Central memory CD8-positive, alpha-beta T cell (primary cell): ENCODE data around the gene DAP.

Source experiments
- ATAC-seq: fragments of 150-1000 bp; cut with Tn5 transposase; replicated peaks from 2 replicates; pipeline ENCODE4 v1.10.0; 2022; ENCODE audit warnings: mild to moderate bottlenecking, moderate FRiP score, moderate number of reproducible peaks; ENCODE audit not compliant: poor library complexity, severe bottlenecking; ENCODE audit errors: extremely low read depth
- DNase-seq, 2 donors: peaks; one replicate each; pipeline ENCODE4 v3.0.0; 2021; ENCODE audit warnings: low spot score in 2 of 2
- H3K27ac Mint-ChIP-seq: one replicate; pipeline ENCODE4 v1.8.0; 2022; ENCODE audit warnings: low read depth, mild to moderate bottlenecking, moderate library complexity, mixed read lengths
- H3K27me3 Mint-ChIP-seq: one replicate; pipeline ENCODE4 v1.8.0; 2022; ENCODE audit warnings: mixed read lengths
- H3K36me3 Mint-ChIP-seq: one replicate; pipeline ENCODE4 v1.8.0; 2022; ENCODE audit warnings: mild to moderate bottlenecking, moderate library complexity, mixed read lengths; ENCODE audit not compliant: insufficient read depth
- H3K4me1 Mint-ChIP-seq: one replicate; pipeline ENCODE4 v1.8.0; 2022; ENCODE audit warnings: mixed read lengths
- H3K4me3 Mint-ChIP-seq: one replicate; pipeline ENCODE4 v1.8.0; 2022; ENCODE audit warnings: mild to moderate bottlenecking, moderate library complexity, mixed read lengths
- H3K9me3 Mint-ChIP-seq: one replicate; pipeline ENCODE4 v1.8.0; 2022; ENCODE audit warnings: mixed read lengths

DAP gene

DNA sequence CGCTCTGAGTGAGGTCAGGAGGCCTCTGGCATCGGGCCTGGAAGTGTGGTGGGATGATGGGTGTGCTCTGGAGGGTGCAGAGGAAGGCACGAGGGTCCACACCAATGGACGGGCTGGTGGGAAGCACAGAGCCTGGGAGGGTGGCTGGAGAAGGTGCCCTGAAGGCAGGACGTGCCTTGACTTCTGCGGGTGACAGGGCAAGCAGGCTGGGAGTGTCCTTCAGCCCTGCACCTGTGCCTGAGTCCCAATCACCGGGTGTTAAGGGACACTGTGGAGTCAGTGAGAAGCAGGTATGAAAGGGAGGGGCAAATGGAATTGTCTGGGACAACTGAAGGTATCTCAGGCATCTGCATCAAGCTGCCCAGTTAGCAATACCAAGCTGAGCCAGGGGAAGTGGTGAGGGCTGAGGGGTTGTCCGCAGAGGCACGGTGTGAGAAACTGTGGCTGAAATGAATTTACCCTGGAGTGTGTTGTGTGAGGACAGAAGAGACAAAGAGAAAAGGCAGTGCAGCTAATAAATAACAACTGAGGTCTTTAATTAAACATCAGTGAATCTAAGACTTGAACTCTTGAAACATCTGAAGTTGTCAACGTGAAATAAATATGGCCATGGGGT lies 50.4 kb downstream of the DAP start:
- ATAC-seq: no peak
- H3K27me3 Mint-ChIP-seq: no peaks in the 10 kb centered on the region

DNA sequence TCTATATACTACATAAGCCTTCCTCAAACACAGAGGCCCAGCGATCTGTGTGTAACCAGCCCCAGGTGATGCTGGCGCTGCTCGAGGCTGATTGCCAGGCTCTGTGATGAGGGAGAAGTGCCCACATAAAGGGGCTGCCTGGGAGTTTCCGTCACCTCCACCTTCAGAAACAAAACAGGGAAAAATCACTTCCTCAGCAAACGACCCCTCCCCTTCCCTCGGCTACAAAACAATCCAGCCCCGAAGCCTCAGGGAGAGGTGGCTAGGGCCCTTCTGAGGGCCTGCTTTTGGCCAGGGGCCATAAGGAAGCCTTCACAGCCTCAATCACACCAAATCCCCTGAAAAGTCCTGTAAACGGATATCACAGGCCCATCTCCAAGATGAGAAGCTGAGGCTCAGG lies 51.1 kb downstream of the DAP start:
- Mint-ChIP-seq H3K4me1 (peaks cover 42% of the 10 kb centered on the region), H3K36me3 (peaks cover 2% of the 10 kb centered on the region), H3K27me3 (no peaks in the 10 kb centered on the region), H3K27ac (peak overlapping the region; percentile 81), H3K4me3 (no peak overlapping the region), H3K9me3 (no peaks in the 10 kb centered on the region)
- DNase-seq (no peak), ATAC-seq (no peak)

More for the DNA sequence above, 50.4 kb downstream of the DAP start:
- Mint-ChIP-seq H3K27ac (peak overlapping the region; percentile 81), H3K36me3 (peaks cover 2% of the 10 kb centered on the region), H3K4me3 (no peak overlapping the region), H3K9me3 (no peaks in the 10 kb centered on the region), H3K4me1 (peaks cover 37% of the 10 kb centered on the region)
- no peak for DNase-seq

DNA sequence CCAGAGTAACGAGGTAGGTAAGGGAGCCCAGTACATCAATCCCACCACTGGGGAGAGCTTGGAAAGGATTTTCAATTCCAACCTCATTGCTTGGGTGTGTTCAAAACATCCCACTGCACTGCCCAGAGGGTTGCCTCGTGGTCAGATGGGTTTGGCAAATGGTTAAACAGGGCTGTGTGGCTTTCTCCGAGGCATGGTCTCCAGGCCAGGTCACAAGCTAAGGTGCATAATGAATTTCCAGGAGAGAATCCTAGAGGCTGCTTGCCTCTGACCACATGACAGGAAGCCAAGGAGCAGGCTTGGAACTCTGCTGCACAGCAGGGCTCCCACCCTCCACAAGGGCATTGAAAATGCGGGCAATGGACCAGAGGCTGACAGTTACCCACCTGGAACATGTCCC lies 51.6 kb downstream of the DAP start:
- ATAC-seq: no peak
- Mint-ChIP-seq H3K27ac (no peak overlapping the region), H3K4me3 (no peak overlapping the region), H3K36me3 (peaks cover 2% of the 10 kb centered on the region), H3K27me3 (no peaks in the 10 kb centered on the region), H3K4me1 (peaks cover 43% of the 10 kb centered on the region), H3K9me3 (no peaks in the 10 kb centered on the region)
- DNase-seq: no peak

DNA sequence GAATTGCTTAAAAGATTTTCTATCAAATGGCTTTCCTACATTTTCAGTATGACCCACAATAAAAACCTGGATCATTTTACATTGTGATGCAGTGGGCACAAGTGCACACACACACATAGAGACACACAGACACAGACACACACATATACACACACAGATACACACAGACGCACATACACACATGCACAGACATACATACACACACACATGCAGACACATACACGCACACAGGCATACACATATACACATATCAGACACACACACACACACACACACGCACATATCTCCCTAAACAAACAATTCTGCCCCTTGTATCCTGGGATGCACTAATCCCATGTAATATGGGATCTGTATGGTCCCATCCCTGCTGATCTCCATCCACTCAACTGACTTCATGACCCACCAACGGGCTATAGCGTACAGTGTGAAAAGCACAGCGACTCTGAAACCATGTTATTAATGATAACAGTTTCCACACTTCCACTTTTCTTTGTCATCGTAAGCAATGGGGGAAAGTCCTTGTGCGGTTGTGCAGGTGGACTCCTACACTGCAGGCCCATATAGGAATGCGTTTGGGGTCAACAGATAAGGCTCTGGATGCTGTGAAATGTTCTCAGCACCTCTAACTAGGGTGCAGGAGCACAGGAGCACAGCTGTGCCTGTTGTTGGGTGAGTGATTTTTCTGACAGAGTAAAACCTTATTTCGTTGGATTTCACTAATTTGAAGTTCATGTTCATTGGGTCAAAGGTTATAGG lies 52.7 kb downstream of the DAP start:
- no peak for ATAC-seq
- no peak for DNase-seq
- H3K27ac Mint-ChIP-seq: no peak overlapping the region
- H3K4me1 Mint-ChIP-seq: peaks cover 45% of the 10 kb centered on the region
- peaks cover 2% of the 10 kb centered on the region for H3K36me3 Mint-ChIP-seq
- no peak overlapping the region for H3K4me3 Mint-ChIP-seq
- H3K9me3 Mint-ChIP-seq: no peaks in the 10 kb centered on the region
- no peaks in the 10 kb centered on the region for H3K27me3 Mint-ChIP-seq

DNA sequence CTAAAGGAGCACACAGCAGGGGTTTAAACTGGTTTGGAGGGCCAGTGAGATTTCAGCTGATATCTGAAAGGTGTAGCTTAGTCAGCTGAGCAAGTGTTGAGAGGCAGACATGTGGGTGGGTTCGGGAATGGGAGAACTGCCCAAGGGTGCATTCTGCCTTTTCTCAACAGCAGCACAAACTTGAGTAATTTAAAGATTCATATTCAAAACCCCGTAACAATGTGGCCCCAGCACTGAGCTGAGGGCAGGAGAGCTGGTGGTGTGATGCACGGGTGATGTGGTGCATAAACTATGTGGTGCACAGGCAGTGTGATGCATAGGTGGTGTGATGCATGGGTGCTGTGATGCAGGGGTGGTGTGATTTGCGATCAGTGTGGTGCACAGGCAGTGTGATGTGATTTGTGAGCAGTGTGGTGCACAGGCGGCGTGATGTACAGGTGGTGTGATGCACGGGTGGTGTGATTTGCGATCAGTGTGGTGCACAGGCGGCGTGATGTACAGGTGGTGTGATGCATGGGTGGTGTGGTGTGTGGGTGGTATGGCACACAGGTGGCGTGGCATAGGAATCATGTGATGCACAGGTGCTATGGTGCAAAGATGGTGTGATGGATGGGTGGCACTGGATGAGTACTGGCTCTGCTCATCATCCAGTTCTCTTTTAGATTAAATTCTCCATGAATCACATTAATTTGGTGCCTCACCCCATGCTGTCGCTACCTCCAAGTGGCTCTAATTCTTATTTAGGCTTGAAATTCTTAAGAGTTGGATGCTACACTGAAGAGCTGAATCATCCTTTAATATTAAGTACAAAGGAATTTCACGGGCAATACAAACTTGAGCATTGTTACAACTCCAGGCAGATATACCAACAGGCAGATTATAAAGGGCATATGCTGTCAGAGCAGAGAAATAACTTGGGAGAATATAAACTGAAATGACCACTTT lies 53.6 kb downstream of the DAP start:
- no peaks in the 10 kb centered on the region for H3K9me3 Mint-ChIP-seq
- H3K36me3 Mint-ChIP-seq: peaks cover 4% of the 10 kb centered on the region
- H3K27me3 Mint-ChIP-seq: no peaks in the 10 kb centered on the region
- DNase-seq: no peak
- peaks cover 39% of the 10 kb centered on the region for H3K4me1 Mint-ChIP-seq
- no peak for ATAC-seq
- H3K27ac Mint-ChIP-seq: no peak overlapping the region
- H3K4me3 Mint-ChIP-seq: no peak overlapping the region

DNA sequence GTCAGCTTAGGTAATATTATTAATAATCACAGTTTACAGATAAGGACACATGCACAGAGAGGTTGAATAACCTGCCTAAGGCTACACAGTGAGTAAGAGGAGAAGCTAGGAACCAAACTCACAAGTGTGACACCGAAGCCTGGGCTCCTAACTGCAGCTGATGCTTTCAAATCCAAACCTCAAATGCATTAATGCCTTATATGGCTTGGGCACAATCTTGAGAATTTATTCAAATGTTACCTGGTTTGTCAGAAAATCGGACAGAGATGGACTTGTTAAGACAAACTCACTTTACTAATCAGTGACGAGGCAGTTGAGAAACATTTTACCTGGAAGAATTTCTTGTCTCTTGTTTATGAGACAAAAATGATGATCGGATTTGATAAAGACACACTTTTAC lies 54.7 kb downstream of the DAP start:
- Mint-ChIP-seq H3K4me3 (no peak overlapping the region), H3K27ac (no peak overlapping the region), H3K27me3 (no peaks in the 10 kb centered on the region), H3K4me1 (peaks cover 34% of the 10 kb centered on the region), H3K9me3 (no peaks in the 10 kb centered on the region), H3K36me3 (peaks cover 4% of the 10 kb centered on the region)
- DNase-seq (no peak), ATAC-seq (no peak)

DNA sequence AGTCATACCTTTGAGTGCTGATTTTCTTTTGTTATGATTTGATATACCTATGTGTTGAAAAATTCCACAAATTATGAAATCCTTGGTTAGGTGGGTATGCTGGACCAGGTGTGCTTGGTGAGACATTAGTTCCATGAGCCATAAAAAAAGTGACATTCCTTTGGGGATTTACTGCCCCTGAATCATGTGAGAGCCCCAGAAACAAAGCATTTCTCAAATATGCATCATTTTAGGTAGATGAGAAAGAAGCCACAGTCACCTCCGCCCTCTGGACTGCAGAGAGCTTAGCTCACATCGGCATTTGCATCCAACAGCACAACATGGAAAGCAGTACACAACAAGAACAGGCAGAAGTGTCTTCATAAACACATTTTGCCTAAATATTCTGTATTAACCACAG lies 55.3 kb downstream of the DAP start:
- Mint-ChIP-seq H3K4me1 (peaks cover 30% of the 10 kb centered on the region), H3K27me3 (no peaks in the 10 kb centered on the region), H3K4me3 (no peak overlapping the region), H3K9me3 (no peaks in the 10 kb centered on the region), H3K27ac (no peak overlapping the region), H3K36me3 (peaks cover 4% of the 10 kb centered on the region)
- ATAC-seq (no peak), DNase-seq (no peak)

DNA sequence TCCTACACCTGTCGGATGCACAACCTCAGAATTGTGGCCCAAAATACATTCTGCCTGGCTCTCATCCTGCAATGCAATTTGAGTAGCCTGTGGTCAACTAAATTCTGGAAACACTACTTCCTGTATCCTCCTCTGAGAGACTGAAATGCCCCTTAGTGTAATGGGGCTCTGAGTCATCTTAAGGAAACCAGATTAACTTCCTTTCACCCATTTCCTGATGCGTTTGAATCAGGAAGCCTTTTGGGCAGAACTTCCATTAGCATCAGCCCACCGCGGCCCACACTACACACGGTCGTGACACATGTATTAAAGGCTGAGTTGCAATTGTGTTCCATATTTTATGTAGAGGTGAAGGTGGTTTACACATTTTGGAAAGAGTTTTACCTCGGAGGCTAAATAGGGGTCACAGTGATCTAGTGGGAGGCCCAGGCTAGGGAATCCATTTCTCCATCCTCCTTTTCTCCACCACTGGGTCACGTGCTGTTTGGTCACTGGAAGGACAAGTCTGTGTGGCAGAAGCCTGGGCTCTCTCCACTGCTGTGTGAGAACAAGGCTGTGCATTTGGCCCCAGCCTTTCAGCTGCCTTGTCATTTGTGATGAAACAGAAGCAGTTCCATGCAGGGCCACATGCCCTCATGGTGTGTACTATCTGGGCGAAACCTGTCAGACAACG lies 55.9 kb downstream of the DAP start:
- Mint-ChIP-seq H3K27ac (no peak overlapping the region), H3K4me1 (peaks cover 30% of the 10 kb centered on the region), H3K4me3 (no peak overlapping the region), H3K9me3 (no peaks in the 10 kb centered on the region), H3K27me3 (no peaks in the 10 kb centered on the region), H3K36me3 (peaks cover 2% of the 10 kb centered on the region)
- ATAC-seq (no peak), DNase-seq (no peak)

DNA sequence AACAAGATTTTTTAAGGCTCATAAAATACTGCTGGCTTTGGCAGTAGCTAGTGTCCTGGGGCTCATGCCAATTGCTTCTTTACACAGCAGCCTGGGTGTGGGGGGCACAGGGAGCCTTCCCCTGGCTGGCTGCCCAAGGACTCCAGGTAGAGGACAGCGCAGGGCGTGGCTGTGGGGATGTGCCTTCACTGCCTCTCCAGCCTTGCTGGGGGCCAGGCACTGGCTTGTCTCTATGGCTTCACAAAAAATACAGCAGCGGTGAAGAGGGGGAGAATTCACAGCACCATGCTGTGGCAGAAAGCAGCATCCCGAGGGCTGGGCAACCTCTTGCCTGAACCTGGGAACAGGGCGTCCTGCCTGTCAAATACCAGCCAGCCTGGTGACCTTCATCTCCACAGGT lies 57.4 kb downstream of the DAP start:
- peaks cover 35% of the 10 kb centered on the region for H3K4me1 Mint-ChIP-seq
- H3K9me3 Mint-ChIP-seq: no peaks in the 10 kb centered on the region
- H3K27ac Mint-ChIP-seq: no peak overlapping the region
- DNase-seq: no peak
- peaks cover 2% of the 10 kb centered on the region for H3K36me3 Mint-ChIP-seq
- H3K27me3 Mint-ChIP-seq: no peaks in the 10 kb centered on the region
- H3K4me3 Mint-ChIP-seq: no peak overlapping the region
- ATAC-seq: no peak

DNA sequence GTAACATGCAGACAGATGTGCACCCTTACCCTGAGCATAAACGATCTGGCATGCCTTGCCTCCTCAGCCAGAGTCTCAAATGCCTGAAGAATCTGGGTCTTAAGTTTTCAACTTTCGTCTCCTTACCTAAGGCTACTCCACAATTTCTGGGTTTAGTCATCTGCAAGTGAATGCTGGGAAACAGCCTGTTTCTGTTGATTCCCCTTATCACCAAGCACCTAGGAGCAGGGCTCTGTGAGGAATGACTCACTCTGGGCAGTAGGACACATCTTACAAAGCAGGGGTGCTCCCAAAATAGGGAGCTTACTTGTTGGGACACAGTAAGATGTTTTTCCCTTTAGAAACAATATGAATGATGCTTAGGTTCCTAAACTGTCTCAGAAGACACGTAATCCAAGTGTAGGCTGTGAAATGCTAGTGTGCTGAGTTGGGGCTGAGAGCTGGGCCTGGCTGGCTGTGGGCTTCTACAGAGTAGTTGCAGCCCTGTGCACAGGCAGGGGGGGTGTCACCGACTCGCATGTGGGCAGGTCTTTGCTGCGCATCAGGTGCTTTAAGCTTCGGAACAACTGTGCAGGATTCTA lies 58.0 kb downstream of the DAP start:
- Mint-ChIP-seq H3K36me3 (peaks cover 2% of the 10 kb centered on the region), H3K4me1 (peaks cover 40% of the 10 kb centered on the region), H3K27me3 (no peaks in the 10 kb centered on the region), H3K4me3 (no peak overlapping the region), H3K9me3 (no peaks in the 10 kb centered on the region), H3K27ac (no peak overlapping the region)
- ATAC-seq (no peak), DNase-seq (no peak)

DNA sequence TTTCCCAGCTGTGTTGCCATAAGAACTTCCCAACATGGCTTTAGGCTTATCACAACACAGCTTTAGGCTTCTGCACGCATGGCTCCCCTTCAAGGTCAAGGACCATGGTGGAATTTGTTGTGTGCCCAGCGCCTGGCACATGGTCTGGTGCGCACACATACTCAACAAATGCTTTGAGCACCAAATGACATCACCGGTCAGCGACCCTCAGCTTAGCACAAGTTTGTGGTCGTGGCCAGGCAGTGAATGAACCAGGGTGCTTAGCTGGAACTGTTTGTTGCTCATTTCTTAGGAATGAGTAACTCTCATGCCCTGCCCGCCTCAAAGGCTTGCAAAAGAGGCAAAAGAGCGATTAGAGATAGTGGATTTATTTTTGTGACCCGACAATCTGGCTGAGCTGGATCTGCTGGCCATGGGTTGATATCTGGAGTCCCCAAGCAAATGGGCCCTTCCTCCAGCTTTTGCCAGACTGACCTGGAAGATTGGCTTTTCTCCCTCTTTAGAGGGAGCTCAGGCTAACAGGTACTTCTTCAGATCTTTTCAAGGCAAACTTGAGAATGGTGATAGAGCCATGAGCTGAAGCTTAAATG lies 58.9 kb downstream of the DAP start:
- DNase-seq: no peak
- H3K36me3 Mint-ChIP-seq: peaks cover 2% of the 10 kb centered on the region
- no peak overlapping the region for H3K27ac Mint-ChIP-seq

DNA sequence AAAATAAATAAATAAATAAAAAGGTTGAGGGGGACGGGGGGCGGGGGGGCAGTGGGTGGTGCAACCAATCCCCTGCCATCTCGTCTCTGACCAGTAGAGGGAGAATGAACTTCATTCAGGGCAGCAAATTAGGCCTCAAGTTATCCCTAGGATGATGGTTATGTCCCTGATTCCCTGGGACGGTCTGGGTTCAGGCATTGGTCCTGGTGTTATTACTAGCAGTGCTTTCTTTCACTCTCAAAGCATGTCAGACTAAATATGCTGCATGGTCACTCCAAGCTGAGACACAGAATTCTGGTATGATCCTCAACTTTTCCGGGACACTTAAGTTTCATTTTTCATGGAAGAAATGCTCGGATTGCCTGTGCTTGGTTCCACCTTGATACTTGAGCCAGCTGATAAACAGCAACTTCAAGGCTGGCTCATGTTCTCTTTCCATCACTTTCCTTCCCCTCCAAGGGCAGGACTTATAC lies 59.4 kb downstream of the DAP start:
- Mint-ChIP-seq H3K4me1 (peaks cover 39% of the 10 kb centered on the region), H3K27ac (no peak overlapping the region), H3K36me3 (peaks cover 2% of the 10 kb centered on the region)

More for the DNA sequence above, 58.9 kb downstream of the DAP start:
- ATAC-seq: no peak
- peaks cover 41% of the 10 kb centered on the region for H3K4me1 Mint-ChIP-seq
- no peak overlapping the region for H3K4me3 Mint-ChIP-seq
- H3K9me3 Mint-ChIP-seq: no peaks in the 10 kb centered on the region
- no peaks in the 10 kb centered on the region for H3K27me3 Mint-ChIP-seq

More for the DNA sequence above, 59.4 kb downstream of the DAP start:
- Mint-ChIP-seq H3K4me3 (no peak overlapping the region), H3K9me3 (no peaks in the 10 kb centered on the region), H3K27me3 (no peaks in the 10 kb centered on the region)
- ATAC-seq (no peak), DNase-seq (no peak)
